BE2C (cell line): Measurements from ENCODE around the gene AGPAT3.

Source experiments
- DNase-seq: peaks from one replicate; pipeline ENCODE4 v3.0.0-alpha.2; 2020
- H3K27me3 ChIP-seq: fragments of 250-450 bp; sonication (Bioruptor Pico); 2 replicates; pipeline ENCODE4 v1.5.1; 2020; ENCODE audit warnings: mild to moderate bottlenecking
- H3K36me3 ChIP-seq: fragments of 250-450 bp; sonication (Bioruptor Pico); 2 replicates; pipeline ENCODE4 v1.5.1; 2020; ENCODE audit warnings: mild to moderate bottlenecking
- H3K4me1 ChIP-seq: fragments of 250-450 bp; sonication (Bioruptor Pico); 2 replicates; pipeline ENCODE4 v1.5.1; 2020
- H3K4me3 ChIP-seq: 2 replicates; pipeline ENCODE4 v1.5.1; 2011; ENCODE audit warnings: low read depth, low read length
- H3K9me3 ChIP-seq: fragments of 250-450 bp; sonication (Bioruptor Pico); 2 replicates; pipeline ENCODE4 v1.5.1; 2020
- CTCF ChIP-seq: IDR thresholded peaks from 2 replicates; pipeline ENCODE4 v1.5.1; 2012; ENCODE audit warnings: mild to moderate bottlenecking, low read depth, low read length

The AGPAT3 gene

DNA sequence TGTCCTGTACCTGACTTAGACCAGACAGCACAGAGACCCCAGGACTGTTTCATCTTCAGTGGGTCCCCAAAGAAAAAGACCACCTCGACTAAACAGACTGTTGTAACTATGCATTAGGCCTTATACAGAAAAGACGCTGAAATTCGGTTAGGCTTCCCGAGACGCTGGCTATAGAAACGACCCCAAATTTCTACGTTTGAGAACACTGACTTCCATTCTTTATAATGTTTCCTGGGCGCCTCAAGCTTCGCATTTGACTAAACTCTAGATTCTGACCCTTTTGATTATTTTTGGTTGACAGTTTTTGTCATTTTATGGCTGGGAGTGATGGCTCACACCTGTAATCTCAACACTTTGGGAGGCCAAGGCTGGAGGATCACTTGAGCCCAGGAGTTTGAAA is 146.1 kb downstream of the AGPAT3 start:
- Histone ChIP-seq H3K36me3 (no peaks in the 10 kb centered on the region; the same call in 1 of the 2 replicates), H3K4me3 (peak overlapping the region; percentile 78), H3K4me1 (no peaks in the 10 kb centered on the region), H3K27me3 (no peaks in the 10 kb centered on the region), H3K9me3 (no peaks in the 10 kb centered on the region)
- no peak for DNase-seq
- TF ChIP-seq CTCF: no peak

GRCh38 chr21:44011579-44012473 is 146.8 kb downstream of the AGPAT3 start, which contains the start of gene TRAPPC10:
Gene TRAPPC10 (plus strand): TSS chr21:44012309. CDS start chr21:44012494, 185 bp downstream.
- DNase-seq: peak; percentile 89
- TF ChIP-seq CTCF: no peak
- H3K4me1 ChIP-seq: no peaks in the 10 kb centered on the region

DNA sequence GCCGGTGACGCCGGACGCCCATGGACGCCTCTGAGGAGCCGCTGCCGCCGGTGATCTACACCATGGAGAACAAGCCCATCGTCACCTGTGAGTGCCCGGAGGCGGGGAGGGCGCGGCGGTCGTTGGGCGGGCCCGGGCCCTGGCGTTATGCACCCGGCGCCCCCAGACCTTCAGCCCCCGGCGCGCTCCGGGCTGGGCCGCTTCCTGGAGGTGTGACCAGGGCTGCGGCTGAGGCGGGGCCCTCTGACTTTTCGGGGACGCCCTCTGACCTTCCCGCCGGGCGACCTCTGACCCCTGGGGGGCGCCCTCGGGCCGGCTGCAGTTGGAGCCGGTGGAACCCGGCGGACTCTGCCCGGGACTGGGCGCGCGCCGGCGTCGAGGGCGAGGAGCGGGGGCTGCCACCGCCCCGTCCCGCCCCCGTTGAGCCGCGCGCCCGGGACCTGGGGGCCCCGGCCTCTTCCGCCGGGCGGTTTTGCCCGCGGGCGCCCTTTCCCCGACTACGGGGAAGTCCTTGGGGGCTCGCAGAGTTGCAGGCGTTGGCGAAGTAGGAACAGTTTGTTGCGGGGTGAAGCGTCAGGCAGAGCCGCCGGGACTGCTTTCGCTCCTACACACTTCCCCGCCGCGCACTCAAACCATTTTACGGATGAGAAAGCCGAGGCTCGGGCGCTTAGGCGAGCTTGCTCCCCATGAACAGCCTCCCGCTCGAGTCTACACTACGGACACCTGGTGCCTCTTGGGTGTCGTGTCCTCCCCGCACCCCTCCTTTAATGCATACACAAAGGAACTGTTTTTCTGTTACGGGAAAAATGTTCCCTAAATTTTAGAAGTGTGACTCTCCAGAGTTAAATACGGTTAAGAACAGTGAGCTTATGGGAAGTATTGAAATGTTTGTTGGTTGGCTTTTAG is 147.7 kb downstream of the AGPAT3 start:
- DNase-seq: peak; percentile 63
- Histone ChIP-seq H3K27me3 (no peaks in the 10 kb centered on the region), H3K4me1 (no peaks in the 10 kb centered on the region), H3K4me3 (peak overlapping the region; percentile 78), H3K9me3 (no peaks in the 10 kb centered on the region), H3K36me3 (no peaks in the 10 kb centered on the region; the same call in 1 of the 2 replicates)
- TF ChIP-seq CTCF: peak; percentile 17; the same call in 1 of the 2 replicates

More at GRCh38 chr21:44011579-44012473, 146.8 kb downstream of the AGPAT3 start, which contains the start of gene TRAPPC10:
- Histone ChIP-seq H3K9me3 (no peaks in the 10 kb centered on the region), H3K27me3 (no peaks in the 10 kb centered on the region), H3K36me3 (no peaks in the 10 kb centered on the region; the same call in 1 of the 2 replicates), H3K4me3 (peak within 1 kb of the TSS; percentile 78)

- TF ChIP-seq CTCF: peak; percentile 17; the same call in 1 of the 2 replicates
- no peaks in the 10 kb centered on the region for H3K27me3 ChIP-seq
- H3K9me3 ChIP-seq: no peaks in the 10 kb centered on the region
- no peaks in the 10 kb centered on the region for H3K4me1 ChIP-seq
- H3K36me3 ChIP-seq: no peaks in the 10 kb centered on the region; the same call in 1 of the 2 replicates
- H3K4me3 ChIP-seq: peak overlapping the region; percentile 78
- DNase-seq: peak; percentile 62
Measured at GRCh38 chr21:44013380-44014088, 148.5 kb downstream of the AGPAT3 start.

DNA sequence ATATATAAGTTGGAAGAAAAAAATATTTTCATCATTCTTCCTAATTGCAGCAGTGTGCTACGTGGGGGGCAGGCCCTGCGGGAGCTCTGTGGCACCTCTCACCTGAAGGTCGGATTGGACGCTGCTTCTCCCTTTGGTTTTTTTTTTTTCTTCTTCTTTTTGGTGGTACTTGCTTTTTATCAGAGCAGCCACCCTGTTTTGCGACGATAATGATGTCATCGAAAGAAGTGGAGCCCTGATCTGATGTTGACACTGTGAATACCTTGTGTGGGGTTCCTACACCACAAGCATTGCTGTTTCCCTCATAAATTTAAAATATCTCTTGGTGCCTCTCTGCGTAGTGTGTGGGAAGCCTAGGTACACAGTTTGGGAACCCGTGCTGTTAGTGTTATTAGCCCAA is 152.6 kb downstream of the AGPAT3 start:
- no peaks in the 10 kb centered on the region for H3K27me3 ChIP-seq
- H3K4me1 ChIP-seq: peaks cover 20% of the 10 kb centered on the region
- H3K4me3 ChIP-seq: no peak overlapping the region
- H3K9me3 ChIP-seq: no peaks in the 10 kb centered on the region
- no peak for TF ChIP-seq CTCF
- DNase-seq: no peak
- peaks cover 2% of the 10 kb centered on the region; the same call in 1 of the 2 replicates for H3K36me3 ChIP-seq
